ENCODE results near the gene SMAD1. TPM values are rescaled to one million over a fixed set of nuclear protein-coding genes. Genes with fewer than 3 reads are reported as not detected.

SMAD1 gene
- polyA plus RNA-seq, 1 of the 3 experiments (the other 2 are of a cell fraction): 46.0 TPM

- no peak for TF ChIP-seq IRF3 (IDR thresholded peaks at IDR 0.05; ENCODE audit: low read depth, low read length)
- TF ChIP-seq RCOR1 (IDR thresholded peaks at IDR 0.05; ENCODE audit: low read length): no peak
- no peak for TF ChIP-seq RXRA (IDR thresholded peaks at IDR 0.05; ENCODE audit: borderline replicate concordance, low read depth)
- no peak for TF ChIP-seq NFIC (IDR thresholded peaks at IDR 0.05; ENCODE audit: borderline replicate concordance)
Observed at GRCh38 chr4:145473203-145473602, 8.4 kb upstream of the SMAD1 start (continued).

- no peak for DNase-seq
- no peaks in the 10 kb centered on the region for H3K9me3 ChIP-seq
- peaks cover 30% of the 10 kb centered on the region for H3K79me2 ChIP-seq (ENCODE audit: insufficient read depth)
- H3K4me2 ChIP-seq: no peak overlapping the region
- no peak overlapping the region for H3K4me3 ChIP-seq (ENCODE audit: low read depth in 2 of 2, low read length in 1 of 2)
- no peak overlapping the region for H3K27ac ChIP-seq (ENCODE audit: low read depth in 2 of 2, low read length in 1 of 2)
- no peak overlapping the region for H2AFZ ChIP-seq (ENCODE audit: low read depth)
- no peaks in the 10 kb centered on the region for H3F3A ChIP-seq (replicated peaks; ENCODE audit: insufficient read depth)
- no peaks in the 10 kb centered on the region for H3K9me2 ChIP-seq
- 85% methylated on average over 1 of the region's 1 CpG for WGBS (ENCODE audit: low lambda C conversion rate)
- peaks cover 6 to 9% of the 10 kb centered on the region in 2 experiments; a peak in 3 of 4 replicates for H3K4me1 ChIP-seq (ENCODE audit: control insufficient read depth in 1 of 2, insufficient read depth in 2 of 2, low read depth in 1 of 2, low read length in 1 of 2)
- TF ChIP-seq RXRA (IDR thresholded peaks at IDR 0.05; ENCODE audit: borderline replicate concordance, low read depth) (no peak), FOXJ3 (CRISPR knock-in tag; IDR thresholded peaks at IDR 0.05) (no peak), USF2 (IDR thresholded peaks at IDR 0.05; ENCODE audit: borderline replicate concordance, low read depth, low read length) (no peak), CHD2 (IDR thresholded peaks at IDR 0.05; ENCODE audit: low read length, partially characterized antibody) (no peak), NRF1 (IDR thresholded peaks at IDR 0.05; ENCODE audit: low read depth, low read length) (no peak), JUND (IDR thresholded peaks at IDR 0.05) (no peak), EZH2phosphoT487 (IDR thresholded peaks at IDR 0.05; ENCODE audit: borderline replicate concordance, low read depth) (no peak), SIN3A (IDR thresholded peaks at IDR 0.05; ENCODE audit: borderline replicate concordance, low read depth, low read length) (no peak), YY1 (IDR thresholded peaks at IDR 0.05; ENCODE audit: low read depth) (no peak), PBX3 (IDR thresholded peaks at IDR 0.05) (no peak), ZBTB33 (IDR thresholded peaks at IDR 0.05; ENCODE audit: borderline replicate concordance, low read depth) (no peak), MXI1 (IDR thresholded peaks at IDR 0.05; ENCODE audit: low read depth, low read length) (no peak), MEF2A (IDR thresholded peaks at IDR 0.05; ENCODE audit: borderline replicate concordance, low read depth) (no peak), RAD21 (IDR thresholded peaks at IDR 0.05; ENCODE audit: low read length) (no peak), TCF12 (IDR thresholded peaks at IDR 0.05) (no peak), USF1 (IDR thresholded peaks at IDR 0.05; ENCODE audit: borderline replicate concordance, low read depth) (no peak)
- no peaks in the 10 kb centered on the region for H3K27me3 ChIP-seq (ENCODE audit: insufficient read depth)
- ChIA-PET CTCF (interaction anchor here (1.0 kb wide), 1 partner anchor 30 kb away, joined by 3 read pairs; no protein-coding TSS in a partner anchor), POLR2A (no interaction called here)
- peaks cover 11% of the 10 kb centered on the region; the same call in 1 of the 2 replicates for H4K20me1 ChIP-seq (ENCODE audit: insufficient read depth)
- no peak overlapping the region for H3K9ac ChIP-seq
- H3K36me3 ChIP-seq (replicated peaks in 1 of 2; ENCODE audit: control insufficient read depth in 1 of 2, insufficient read depth in 2 of 2, low read length in 1 of 2): no peaks in the 10 kb centered on the region
Observed at GRCh38 chr4:145480257-145480656, 1.4 kb upstream of the SMAD1 start.

Measured in SK-N-SH (cell line).